Measurements from ENCODE around the gene ITGB2. TPM values are rescaled to one million over a fixed set of nuclear protein-coding genes. Genes with fewer than 3 reads are reported as not detected.
"Not testable (repeated sequence)": the region's sequence is repeated elsewhere in the genome, so short reads cannot be mapped to it uniquely, and the experiment has no call there.

ITGB2 gene
- total RNA-seq, 1 experiment from 2014 or later, result 1.4 TPM

GRCh38 chr21:44888581-44889550 lies 31.8 kb downstream of the ITGB2 start:
- no peaks in the 10 kb centered on the region for H3K27me3 ChIP-seq (ENCODE audit: control insufficient read depth, insufficient read depth, low read length)
- H3K36me3 ChIP-seq (replicated peaks; ENCODE audit: control insufficient read depth, insufficient read depth, low read length), result no peaks in the 10 kb centered on the region
- no peak overlapping the region for H3K4me3 ChIP-seq (ENCODE audit: insufficient read depth, low read depth, low read length)
- DNase-seq, result peak; percentile 72

GRCh38 chr21:44887807-44888580 lies 32.7 kb downstream of the ITGB2 start:
- no peaks in the 10 kb centered on the region for H3K27me3 ChIP-seq (ENCODE audit: control insufficient read depth, insufficient read depth, low read length)
- DNase-seq, result peak; percentile 61
- H3K36me3 ChIP-seq (replicated peaks; ENCODE audit: control insufficient read depth, insufficient read depth, low read length), result no peaks in the 10 kb centered on the region
- no peak overlapping the region for H3K4me3 ChIP-seq (ENCODE audit: insufficient read depth, low read depth, low read length)

GRCh38 chr21:44887126-44887806 lies 33.4 kb downstream of the ITGB2 start:
- H3K27me3 ChIP-seq (ENCODE audit: control insufficient read depth, insufficient read depth, low read length), result no peaks in the 10 kb centered on the region
- no peak overlapping the region for H3K4me3 ChIP-seq (ENCODE audit: insufficient read depth, low read depth, low read length)
- peak; percentile 57 for DNase-seq
- H3K36me3 ChIP-seq (replicated peaks; ENCODE audit: control insufficient read depth, insufficient read depth, low read length), result no peaks in the 10 kb centered on the region

- H3K27me3 ChIP-seq (ENCODE audit: control insufficient read depth, insufficient read depth, low read length), result no peaks in the 10 kb centered on the region
- DNase-seq, result peak; percentile 53
- no peaks in the 10 kb centered on the region for H3K36me3 ChIP-seq (replicated peaks; ENCODE audit: control insufficient read depth, insufficient read depth, low read length)
- H3K4me3 ChIP-seq (ENCODE audit: insufficient read depth, low read depth, low read length), result no peak overlapping the region
Observed at GRCh38 chr21:44886113-44887075, 34.3 kb downstream of the ITGB2 start.

GRCh38 chr21:44885615-44886014 lies 35.1 kb downstream of the ITGB2 start:
- Histone ChIP-seq H3K4me3 (ENCODE audit: insufficient read depth, low read depth, low read length) (no peak overlapping the region), H3K27me3 (ENCODE audit: control insufficient read depth, insufficient read depth, low read length) (no peaks in the 10 kb centered on the region), H3K36me3 (replicated peaks; ENCODE audit: control insufficient read depth, insufficient read depth, low read length) (no peaks in the 10 kb centered on the region)
- DNase-seq, result no peak

GRCh38 chr21:44884097-44884496 lies 36.6 kb downstream of the ITGB2 start:
- Histone ChIP-seq H3K36me3 (replicated peaks; ENCODE audit: control insufficient read depth, insufficient read depth, low read length) (no peaks in the 10 kb centered on the region), H3K27me3 (ENCODE audit: control insufficient read depth, insufficient read depth, low read length) (no peaks in the 10 kb centered on the region), H3K4me3 (ENCODE audit: insufficient read depth, low read depth, low read length) (no peak overlapping the region)
- no peak for DNase-seq

DNA sequence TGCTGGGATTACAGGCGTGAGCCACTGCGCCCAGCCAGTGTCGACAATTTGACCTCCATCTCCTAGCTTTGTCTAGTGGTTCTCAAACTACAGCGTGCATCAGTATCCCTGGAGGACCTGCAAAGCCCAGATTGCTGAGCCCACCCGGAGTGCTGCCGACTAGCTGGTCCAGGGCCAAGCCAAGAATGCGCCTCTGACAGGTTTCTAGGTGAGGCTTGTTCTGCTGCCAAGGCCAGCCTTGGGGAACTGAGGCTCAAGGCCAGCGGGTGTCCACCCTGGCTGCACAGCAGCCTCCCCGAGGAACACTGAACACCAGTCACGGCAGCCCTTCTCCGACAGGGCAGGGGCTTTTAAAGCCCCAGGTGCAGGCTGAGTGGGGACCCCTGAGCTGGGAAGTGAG lies 37.4 kb downstream of the ITGB2 start:
- H3K4me3 ChIP-seq (ENCODE audit: insufficient read depth, low read depth, low read length), result no peak overlapping the region
- DNase-seq, result no peak
- no peaks in the 10 kb centered on the region for H3K27me3 ChIP-seq (ENCODE audit: control insufficient read depth, insufficient read depth, low read length)
- no peaks in the 10 kb centered on the region for H3K36me3 ChIP-seq (replicated peaks; ENCODE audit: control insufficient read depth, insufficient read depth, low read length)

DNA sequence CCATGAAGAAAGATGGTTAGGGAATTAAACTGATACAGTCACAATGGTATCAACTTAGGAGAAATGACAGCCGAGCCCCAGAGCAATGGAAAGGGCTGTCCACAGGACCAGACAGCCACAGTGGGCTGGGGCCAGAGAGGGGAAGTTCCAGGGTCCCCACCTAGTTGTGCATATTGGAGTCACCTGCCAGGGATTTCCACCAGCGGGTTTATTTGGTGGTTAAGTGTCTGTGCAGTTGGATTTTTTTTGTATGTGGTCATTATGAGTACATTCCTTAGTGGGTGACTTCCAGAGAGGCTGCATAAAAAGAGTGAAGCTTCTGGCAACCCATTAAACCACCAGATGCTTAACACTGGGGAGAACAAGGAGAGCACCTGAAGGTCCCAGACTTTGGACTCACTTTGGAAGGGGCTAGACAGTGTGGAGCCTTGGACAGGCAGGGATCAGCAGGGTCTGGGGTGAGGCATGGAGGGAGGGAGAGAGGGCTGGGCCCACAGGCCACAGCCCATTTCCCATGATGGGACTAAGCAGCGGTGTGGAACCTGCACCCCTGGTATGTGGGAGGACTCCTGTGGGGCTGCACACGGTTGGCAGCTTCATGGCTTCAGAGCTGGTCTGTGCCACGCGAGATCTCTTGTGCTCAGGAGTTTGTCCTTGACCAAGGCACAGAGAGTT lies 39.4 kb downstream of the ITGB2 start:
- H3K27me3 ChIP-seq (ENCODE audit: control insufficient read depth, insufficient read depth, low read length), result no peaks in the 10 kb centered on the region
- H3K4me3 ChIP-seq (ENCODE audit: insufficient read depth, low read depth, low read length), result no peak overlapping the region

DNA sequence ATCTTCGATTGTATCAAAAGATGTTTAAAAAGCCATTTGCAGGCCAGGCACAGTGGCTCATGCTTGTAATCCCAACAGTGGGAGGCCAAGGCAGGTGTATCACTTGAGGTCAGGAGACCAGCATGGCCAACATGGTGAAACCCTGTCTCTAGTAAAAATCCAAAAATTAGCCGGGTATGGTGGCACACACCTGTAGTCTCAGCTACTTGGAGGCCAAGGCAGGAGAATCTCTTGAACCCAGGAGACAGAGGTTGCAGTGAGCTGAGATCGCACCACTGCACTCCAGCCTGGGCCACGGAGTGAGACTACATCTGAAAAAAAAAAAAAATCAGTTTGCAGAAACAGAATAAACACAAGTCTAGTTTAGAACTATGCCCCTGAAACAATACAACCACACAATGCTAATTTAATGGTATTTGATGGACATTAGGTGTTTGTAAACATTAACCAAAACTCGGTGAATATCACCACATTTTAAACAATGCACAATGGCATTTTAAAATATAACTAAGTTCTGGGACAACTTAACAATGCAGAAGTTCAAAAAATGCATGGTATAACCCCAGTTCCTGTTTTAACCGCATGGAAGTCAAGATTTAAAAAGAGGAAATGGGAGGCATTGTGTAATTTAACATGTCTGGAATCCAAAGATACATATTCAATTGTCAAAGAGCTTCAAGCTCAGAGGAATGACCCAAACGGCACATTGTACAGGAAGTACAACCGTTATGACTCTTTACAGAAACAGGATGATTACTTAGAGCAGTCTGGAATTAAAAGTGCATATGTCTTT lies 40.1 kb downstream of the ITGB2 start:
- no peak overlapping the region for H3K4me3 ChIP-seq (ENCODE audit: insufficient read depth, low read depth, low read length)
- H3K36me3 ChIP-seq (replicated peaks; ENCODE audit: control insufficient read depth, insufficient read depth, low read length), result no peaks in the 10 kb centered on the region
- peaks cover 3% of the 10 kb centered on the region for H3K27me3 ChIP-seq (ENCODE audit: control insufficient read depth, insufficient read depth, low read length)
- DNase-seq, result no peak

More for the DNA sequence above, 39.4 kb downstream of the ITGB2 start:
- no peak for DNase-seq
- no peaks in the 10 kb centered on the region for H3K36me3 ChIP-seq (replicated peaks; ENCODE audit: control insufficient read depth, insufficient read depth, low read length)

DNA sequence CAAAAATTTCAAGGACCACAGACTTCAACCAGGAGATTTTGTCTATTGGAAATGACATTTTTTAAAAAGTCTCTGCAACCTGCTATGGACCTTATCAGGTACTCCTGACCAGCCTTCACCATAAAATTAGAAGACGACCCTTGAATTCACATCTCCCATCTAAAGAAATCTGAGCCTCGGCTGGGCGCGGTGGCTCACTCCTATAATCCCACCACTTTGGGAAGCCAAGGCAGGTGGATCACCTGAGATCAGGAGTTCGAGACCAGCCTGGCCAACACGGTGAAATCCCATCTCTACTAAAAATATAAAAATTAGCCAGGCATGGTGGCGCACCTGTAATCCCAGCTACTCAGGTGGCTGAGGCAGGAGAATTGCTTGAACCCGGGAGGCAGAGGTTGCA lies 41.5 kb downstream of the ITGB2 start:
- H3K36me3 ChIP-seq (replicated peaks; ENCODE audit: control insufficient read depth, insufficient read depth, low read length); DNase-seq; H3K4me3 ChIP-seq (ENCODE audit: insufficient read depth, low read depth, low read length): not testable (repeated sequence)
- peaks cover 16% of the 10 kb centered on the region for H3K27me3 ChIP-seq (ENCODE audit: control insufficient read depth, insufficient read depth, low read length)

DNA sequence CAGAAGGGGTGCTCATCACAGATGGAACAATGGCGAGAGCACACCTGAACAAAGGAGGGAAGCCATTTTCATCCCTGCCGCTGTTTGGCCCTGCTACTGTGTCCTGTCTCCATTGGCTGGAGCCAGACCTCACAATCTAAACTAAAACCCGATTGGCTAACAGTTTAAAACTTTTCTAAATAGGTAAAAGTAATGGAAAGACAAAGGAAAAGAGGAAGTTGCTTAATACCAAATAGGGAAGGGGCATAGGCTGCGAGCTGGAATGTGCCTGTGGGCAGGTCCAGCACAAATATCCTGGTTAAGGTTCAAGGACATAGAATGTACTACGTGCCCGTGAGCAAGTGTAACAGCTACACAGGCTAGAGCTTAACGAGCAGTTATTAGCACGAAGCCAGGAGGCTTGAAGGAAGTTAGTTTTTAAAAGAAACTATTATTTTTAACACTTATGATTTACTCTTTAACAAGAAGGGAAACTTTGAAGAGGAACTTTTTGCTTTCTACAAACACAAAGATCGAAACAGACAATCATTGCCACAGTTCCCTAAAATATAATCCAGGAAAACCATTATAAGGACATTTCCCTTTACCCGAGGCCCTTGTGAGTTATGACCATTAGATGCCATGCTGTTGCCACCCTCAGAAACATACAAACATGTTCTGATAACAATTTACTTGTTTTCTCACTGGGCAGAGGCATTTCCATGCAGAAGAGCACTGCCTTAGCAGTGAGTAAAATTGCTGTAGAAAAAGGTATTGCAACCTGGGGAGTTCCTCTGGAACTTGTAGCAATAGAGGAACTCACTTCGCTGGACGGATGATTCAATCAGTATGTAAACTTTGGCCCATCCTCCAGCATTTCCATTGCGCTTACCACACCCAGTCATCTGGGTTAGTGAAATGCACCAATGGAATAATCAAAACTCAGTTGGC lies 42.4 kb downstream of the ITGB2 start:
- no peak for DNase-seq
- Histone ChIP-seq H3K27me3 (ENCODE audit: control insufficient read depth, insufficient read depth, low read length) (peaks cover 19% of the 10 kb centered on the region), H3K4me3 (ENCODE audit: insufficient read depth, low read depth, low read length) (no peak overlapping the region), H3K36me3 (replicated peaks; ENCODE audit: control insufficient read depth, insufficient read depth, low read length) (no peaks in the 10 kb centered on the region)
